ENCODE results near the gene LAPTM4A. TPM values are rescaled to one million over a fixed set of nuclear protein-coding genes. Genes with fewer than 3 reads are reported as not detected.

LAPTM4A gene
- total and polyA plus RNA-seq, 10 of the 15 experiments (the other 5 are each of a cell fraction or from before 2014, with no cell fraction given): 17.8 to 107 (median 45.8) TPM

DNA sequence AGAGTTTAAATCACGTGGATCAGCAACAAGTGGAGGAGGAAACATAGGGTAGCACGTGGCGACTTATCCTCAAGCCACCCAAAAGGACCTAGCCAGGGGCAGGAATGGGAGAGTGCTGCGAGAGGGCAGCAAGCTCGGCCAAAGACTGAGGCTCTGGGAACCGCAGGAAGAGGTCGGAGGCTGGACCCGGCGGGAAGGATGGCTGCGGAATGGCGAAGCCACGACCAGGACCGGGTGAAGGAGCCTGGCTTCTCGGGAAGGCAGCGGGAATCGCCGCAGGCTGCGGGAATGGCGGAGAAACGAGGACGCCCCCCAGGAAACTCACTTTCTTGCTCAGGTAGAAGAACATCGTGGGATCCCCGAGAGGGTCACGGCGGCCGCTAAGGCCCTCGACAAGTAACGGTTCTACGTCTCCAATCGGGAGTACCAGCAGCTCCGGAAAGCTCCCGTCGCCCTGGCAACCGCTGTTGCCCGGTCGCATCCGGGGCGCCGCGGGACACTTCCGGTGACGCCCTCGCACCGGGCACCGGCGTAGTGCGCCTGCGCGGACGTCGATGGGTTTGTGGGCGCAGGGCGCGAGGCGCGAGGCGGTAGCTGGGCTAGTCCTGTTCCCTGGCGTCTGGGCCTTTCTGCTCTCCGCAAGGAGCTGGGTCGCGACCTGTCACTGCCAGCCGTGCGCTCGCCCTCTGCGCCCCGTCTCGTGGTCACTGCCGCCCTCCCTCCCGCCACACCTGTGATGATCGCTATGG, 61.6 kb downstream of the LAPTM4A start, which contains the start of gene WDR35 (continued):
- TF ChIP-seq MYC (IDR thresholded peaks at IDR 0.05; ENCODE audit: insufficient read depth, insufficient read length, insufficient replicate concordance, low read length, severe bottlenecking) (no peak), RUNX3 (IDR thresholded peaks at IDR 0.05; ENCODE audit: low read length) (peak; percentile 59), ZNF274 (IDR thresholded peaks at IDR 0.05; ENCODE audit: insufficient read depth, insufficient read length) (no peak), ATF7 (IDR thresholded peaks at IDR 0.05; ENCODE audit: low read depth) (no peak), ZNF384 (IDR thresholded peaks at IDR 0.05; ENCODE audit: borderline replicate concordance, low read depth, low read length) (no peak), SIN3A (IDR thresholded peaks at IDR 0.05; ENCODE audit: low read depth, low read length) (peak; percentile 93), IRF4 (IDR thresholded peaks at IDR 0.05; ENCODE audit: low read depth, low read length) (0 out of 2 replicates have a peak, but pooled peaks have one; percentile 50), NFYA (IDR thresholded peaks at IDR 0.05; ENCODE audit: borderline replicate concordance, low read depth, low read length) (no peak), TCF12 (IDR thresholded peaks at IDR 0.05; ENCODE audit: low read depth, low read length) (no peak), ZNF622 (IDR thresholded peaks at IDR 0.05) (no peak), ZZZ3 (IDR thresholded peaks at IDR 0.05; ENCODE audit: control insufficient read depth, insufficient read length, low read depth) (no peak), IKZF2 (IDR thresholded peaks at IDR 0.05) (peak; percentile 55 to 62; a peak in 3 of 4 replicates), SP1 (IDR thresholded peaks at IDR 0.05; ENCODE audit: low read depth, low read length) (peak; percentile 6), CHD1 (IDR thresholded peaks at IDR 0.05; ENCODE audit: low read depth, low read length) (no peak), E2F8 (IDR thresholded peaks at IDR 0.05; ENCODE audit: low read depth, partially characterized antibody) (no peak)
- TF ChIP-seq, protein P1, sequence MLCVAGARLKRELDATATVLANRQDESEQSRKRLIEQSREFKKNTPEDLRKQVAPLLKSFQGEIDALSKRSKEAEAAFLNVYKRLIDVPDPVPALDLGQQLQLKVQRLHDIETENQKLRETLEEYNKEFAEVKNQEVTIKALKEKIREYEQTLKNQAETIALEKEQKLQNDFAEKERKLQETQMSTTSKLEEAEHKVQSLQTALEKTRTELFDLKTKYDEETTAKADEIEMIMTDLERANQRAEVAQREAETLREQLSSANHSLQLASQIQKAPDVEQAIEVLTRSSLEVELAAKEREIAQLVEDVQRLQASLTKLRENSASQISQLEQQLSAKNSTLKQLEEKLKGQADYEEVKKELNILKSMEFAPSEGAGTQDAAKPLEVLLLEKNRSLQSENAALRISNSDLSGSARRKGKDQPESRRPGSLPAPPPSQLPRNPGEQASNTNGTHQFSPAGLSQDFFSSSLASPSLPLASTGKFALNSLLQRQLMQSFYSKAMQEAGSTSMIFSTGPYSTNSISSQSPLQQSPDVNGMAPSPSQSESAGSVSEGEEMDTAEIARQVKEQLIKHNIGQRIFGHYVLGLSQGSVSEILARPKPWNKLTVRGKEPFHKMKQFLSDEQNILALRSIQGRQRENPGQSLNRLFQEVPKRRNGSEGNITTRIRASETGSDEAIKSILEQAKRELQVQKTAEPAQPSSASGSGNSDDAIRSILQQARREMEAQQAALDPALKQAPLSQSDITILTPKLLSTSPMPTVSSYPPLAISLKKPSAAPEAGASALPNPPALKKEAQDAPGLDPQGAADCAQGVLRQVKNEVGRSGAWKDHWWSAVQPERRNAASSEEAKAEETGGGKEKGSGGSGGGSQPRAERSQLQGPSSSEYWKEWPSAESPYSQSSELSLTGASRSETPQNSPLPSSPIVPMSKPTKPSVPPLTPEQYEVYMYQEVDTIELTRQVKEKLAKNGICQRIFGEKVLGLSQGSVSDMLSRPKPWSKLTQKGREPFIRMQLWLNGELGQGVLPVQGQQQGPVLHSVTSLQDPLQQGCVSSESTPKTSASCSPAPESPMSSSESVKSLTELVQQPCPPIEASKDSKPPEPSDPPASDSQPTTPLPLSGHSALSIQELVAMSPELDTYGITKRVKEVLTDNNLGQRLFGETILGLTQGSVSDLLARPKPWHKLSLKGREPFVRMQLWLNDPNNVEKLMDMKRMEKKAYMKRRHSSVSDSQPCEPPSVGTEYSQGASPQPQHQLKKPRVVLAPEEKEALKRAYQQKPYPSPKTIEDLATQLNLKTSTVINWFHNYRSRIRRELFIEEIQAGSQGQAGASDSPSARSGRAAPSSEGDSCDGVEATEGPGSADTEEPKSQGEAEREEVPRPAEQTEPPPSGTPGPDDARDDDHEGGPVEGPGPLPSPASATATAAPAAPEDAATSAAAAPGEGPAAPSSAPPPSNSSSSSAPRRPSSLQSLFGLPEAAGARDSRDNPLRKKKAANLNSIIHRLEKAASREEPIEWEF (IDR thresholded peaks at IDR 0.05; ENCODE audit: insufficient replicate concordance, low read depth, low read length): no peak
- TF ChIP-seq, protein P2, sequence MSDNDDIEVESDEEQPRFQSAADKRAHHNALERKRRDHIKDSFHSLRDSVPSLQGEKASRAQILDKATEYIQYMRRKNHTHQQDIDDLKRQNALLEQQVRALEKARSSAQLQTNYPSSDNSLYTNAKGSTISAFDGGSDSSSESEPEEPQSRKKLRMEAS (IDR thresholded peaks at IDR 0.05; ENCODE audit: low read depth, low read length): peak; percentile 84; the same call in 1 of the 2 replicates
- TF ChIP-seq, protein P3, sequence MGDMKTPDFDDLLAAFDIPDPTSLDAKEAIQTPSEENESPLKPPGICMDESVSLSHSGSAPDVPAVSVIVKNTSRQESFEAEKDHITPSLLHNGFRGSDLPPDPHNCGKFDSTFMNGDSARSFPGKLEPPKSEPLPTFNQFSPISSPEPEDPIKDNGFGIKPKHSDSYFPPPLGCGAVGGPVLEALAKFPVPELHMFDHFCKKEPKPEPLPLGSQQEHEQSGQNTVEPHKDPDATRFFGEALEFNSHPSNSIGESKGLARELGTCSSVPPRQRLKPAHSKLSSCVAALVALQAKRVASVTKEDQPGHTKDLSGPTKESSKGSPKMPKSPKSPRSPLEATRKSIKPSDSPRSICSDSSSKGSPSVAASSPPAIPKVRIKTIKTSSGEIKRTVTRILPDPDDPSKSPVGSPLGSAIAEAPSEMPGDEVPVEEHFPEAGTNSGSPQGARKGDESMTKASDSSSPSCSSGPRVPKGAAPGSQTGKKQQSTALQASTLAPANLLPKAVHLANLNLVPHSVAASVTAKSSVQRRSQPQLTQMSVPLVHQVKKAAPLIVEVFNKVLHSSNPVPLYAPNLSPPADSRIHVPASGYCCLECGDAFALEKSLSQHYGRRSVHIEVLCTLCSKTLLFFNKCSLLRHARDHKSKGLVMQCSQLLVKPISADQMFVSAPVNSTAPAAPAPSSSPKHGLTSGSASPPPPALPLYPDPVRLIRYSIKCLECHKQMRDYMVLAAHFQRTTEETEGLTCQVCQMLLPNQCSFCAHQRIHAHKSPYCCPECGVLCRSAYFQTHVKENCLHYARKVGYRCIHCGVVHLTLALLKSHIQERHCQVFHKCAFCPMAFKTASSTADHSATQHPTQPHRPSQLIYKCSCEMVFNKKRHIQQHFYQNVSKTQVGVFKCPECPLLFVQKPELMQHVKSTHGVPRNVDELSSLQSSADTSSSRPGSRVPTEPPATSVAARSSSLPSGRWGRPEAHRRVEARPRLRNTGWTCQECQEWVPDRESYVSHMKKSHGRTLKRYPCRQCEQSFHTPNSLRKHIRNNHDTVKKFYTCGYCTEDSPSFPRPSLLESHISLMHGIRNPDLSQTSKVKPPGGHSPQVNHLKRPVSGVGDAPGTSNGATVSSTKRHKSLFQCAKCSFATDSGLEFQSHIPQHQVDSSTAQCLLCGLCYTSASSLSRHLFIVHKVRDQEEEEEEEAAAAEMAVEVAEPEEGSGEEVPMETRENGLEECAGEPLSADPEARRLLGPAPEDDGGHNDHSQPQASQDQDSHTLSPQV (IDR thresholded peaks at IDR 0.05): no peak
